SK-N-SH (cell line): ENCODE data around the gene RIPK4.

Experiments used
- CTCF ChIP-seq: fragments of 200-600 bp; sonication (generic); IDR thresholded peaks from 2 replicates; pipeline ENCODE4 v1.6.1; 2017; ENCODE audit warnings: antibody characterized with exemption, mild to moderate bottlenecking, moderate library complexity
- ELF1 ChIP-seq: IDR thresholded peaks from 2 replicates; pipeline ENCODE4 v1.4.0; 2012
- EZH2phosphoT487 ChIP-seq: fragments of 200-600 bp; sonication (generic); IDR thresholded peaks from 2 replicates; pipeline ENCODE4 v1.6.1; 2017; ENCODE audit warnings: low read depth, mixed run types, mild to moderate bottlenecking, antibody characterized with exemption, moderate library complexity, borderline replicate concordance
- MAX ChIP-seq: IDR thresholded peaks from 2 replicates; pipeline ENCODE4 v1.4.0; 2012; ENCODE audit warnings: low read depth
- MEF2A ChIP-seq: IDR thresholded peaks from 2 replicates; pipeline ENCODE4 v1.4.0; 2012; ENCODE audit warnings: low read depth, borderline replicate concordance
- POLR2AphosphoS5 ChIP-seq: IDR thresholded peaks from 2 replicates; pipeline ENCODE4 v1.6.1; 2012; ENCODE audit warnings: low read depth, low read length
- REST ChIP-seq: IDR thresholded peaks from 2 replicates; pipeline ENCODE4 v1.6.1; 2012; ENCODE audit warnings: mild to moderate bottlenecking, low read depth, low read length, moderate library complexity
- RXRA ChIP-seq: IDR thresholded peaks from 2 replicates; pipeline ENCODE4 v1.4.0; 2012; ENCODE audit warnings: low read depth, mild to moderate bottlenecking, borderline replicate concordance
- TAF1 ChIP-seq: IDR thresholded peaks from 2 replicates; pipeline ENCODE4 v1.6.1; 2012; ENCODE audit warnings: low read depth, mild to moderate bottlenecking, low read length, moderate library complexity, borderline replicate concordance
- TCF12 ChIP-seq: IDR thresholded peaks from 2 replicates; pipeline ENCODE4 v1.4.0; 2012

DNA sequence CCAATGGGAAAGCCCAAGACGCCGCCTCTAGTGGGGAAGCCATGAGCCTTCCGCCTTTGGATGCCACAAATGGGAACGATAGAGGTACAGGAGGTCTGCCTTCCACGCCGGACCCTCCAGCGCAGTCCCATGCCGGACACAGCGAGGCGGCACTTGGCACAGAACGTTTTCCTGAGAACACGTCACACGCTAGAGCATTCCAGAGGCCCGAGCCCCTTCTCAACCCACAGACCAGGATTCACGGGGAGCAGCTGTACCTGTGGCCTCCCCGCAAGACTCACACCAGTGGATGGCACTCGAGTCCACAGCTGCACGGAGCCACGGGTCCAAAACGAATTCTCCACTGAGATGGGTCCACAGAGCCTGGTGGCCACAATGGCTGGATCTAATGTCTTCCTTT, 31.5 kb upstream of the RIPK4 start:
- no peak for TF ChIP-seq CTCF
- no peak for TF ChIP-seq EZH2phosphoT487
- no peak for TF ChIP-seq MAX
- no peak for TF ChIP-seq REST
- TF ChIP-seq TCF12: no peak
- no peak for TF ChIP-seq MEF2A
- no peak for TF ChIP-seq TAF1
- TF ChIP-seq ELF1: no peak
- no peak for TF ChIP-seq RXRA
- no peak for TF ChIP-seq POLR2AphosphoS5
